Activated CD4-positive, alpha-beta T cell treated with anti-CD3 and anti-CD28 coated beads, Interleukin-2, Interleukin-4, amounts not matched to agents 100 ng/mL and 50 ng/mL, durations not matched to agents 16 hours and 8 hours (primary cell): Measurements from ENCODE around the gene SLC17A7.

Experiments used
- DNase-seq: peaks from one replicate; pipeline ENCODE4 v3.0.0-alpha.2; 2020; ENCODE audit warnings: low spot score

Gene SLC17A7

GRCh38 chr19:49427855-49428546, 13.3 kb downstream of the SLC17A7 start:
- no peak for DNase-seq

DNA sequence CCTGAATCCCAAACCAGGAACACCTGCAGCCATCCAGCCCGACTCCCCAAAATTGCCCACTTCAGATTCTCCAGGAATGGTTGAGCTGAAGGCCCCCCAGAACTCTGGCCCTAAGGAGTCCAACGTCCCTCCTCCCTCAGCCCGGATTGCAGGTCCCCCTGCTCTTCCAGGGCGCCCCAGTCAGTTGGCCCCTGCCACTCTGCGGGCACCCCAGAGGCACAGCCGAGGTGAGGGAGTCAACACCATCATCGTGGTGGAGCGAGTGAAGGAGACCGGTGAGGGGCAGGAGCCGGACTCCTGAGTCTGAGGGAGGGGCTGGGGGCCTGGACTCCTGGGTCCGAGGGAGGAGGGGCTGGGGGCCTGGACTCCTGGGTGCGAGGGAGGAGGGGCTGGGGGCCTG, 14.0 kb downstream of the SLC17A7 start:
- DNase-seq: no peak

DNA sequence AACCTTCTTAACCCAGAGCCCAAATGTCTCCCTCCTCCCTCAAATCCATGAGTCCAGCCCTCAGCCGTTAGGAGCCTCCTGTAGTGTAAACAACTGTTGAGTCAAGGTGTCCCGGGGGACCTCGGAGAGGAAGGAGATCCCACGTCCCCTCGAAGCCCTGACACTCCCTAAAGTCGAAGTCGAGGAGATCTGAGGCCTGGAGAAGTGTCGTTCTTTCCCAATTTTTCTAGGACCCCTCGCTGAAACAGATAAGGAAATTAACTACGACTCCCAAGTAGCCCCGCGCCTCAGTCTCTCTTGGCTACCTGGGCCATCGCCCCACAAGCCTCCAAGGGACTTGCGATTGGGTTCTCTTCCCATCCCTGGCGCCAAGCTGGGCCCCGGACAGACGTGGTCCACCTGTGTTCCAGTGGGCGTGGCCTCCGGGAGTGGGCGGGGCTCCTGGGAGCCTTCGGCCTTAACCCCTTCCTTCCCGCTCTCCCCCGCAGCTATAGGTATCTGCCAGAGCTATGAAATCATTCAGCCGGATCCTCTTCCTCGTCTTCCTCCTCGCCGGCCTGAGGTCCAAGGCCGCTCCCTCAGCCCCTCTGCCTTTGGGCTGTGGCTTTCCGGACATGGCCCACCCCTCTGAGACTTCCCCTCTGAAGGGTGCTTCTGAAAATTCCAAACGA, 15.3 kb downstream of the SLC17A7 start:
- DNase-seq: no peak

GRCh38 chr19:49425178-49425577, 16.1 kb downstream of the SLC17A7 start, which contains the start of gene GFY:
Gene GFY, plus strand, starts transcription at chr19:49425388. Its CDS starts 1,043 bp downstream, at chr19:49426431.
- DNase-seq: no peak

DNA sequence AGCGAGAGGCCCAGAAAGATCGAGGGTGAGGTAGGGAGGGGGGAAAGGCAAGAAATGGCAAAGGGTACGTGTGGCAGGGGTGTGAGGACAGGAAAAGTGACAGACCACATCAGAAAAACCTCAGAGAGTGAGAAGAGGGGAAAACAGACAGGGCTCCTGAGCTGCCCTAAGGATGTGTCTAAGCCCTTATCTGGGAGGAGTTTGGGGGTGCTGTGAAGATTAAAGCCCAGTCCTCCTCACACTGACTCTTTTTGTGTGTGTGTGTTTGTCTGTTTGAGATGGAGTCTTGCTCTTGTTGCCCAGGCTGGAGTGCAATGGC, 17.4 kb downstream of the SLC17A7 start:
- no peak for DNase-seq

GRCh38 chr19:49423071-49423984, 18.0 kb downstream of the SLC17A7 start, which contains the start of gene PTH2:
Gene PTH2, minus strand, starts transcription at chr19:49423441. Its CDS starts 102 bp downstream, at chr19:49423339.
- no peak for DNase-seq

DNA sequence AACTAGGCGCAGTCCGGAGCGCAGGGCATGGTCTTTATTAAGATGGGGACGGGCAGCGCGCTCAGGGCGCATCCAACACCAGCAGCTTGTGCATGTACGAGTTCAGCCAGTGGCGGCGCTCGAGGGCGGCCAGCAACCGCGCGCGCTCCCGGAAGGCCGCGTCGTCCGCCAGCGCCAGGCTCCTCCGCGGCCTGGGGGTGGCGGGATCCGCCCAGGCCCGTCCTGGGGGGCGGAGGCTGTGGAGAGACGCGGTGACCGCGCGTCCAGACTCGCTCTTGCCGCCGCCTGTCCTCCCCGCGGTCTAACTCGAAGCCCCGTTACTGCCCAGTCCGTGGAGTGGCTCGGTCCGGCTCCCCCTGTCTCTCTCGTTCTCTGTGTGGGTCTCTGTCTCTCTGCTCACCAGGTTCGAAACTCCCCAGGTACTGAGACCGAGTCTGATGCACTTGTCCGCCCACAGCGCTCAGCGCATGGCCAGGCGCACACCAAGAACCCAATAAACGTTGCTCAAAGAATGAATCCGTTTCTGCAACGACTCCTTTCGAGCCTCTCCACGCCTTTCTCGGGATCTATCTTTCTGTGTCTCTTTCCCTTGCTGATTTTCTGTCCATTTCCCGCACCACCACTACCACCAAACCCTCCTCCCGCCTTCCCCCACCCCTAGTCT, 18.8 kb downstream of the SLC17A7 start:
- no peak for DNase-seq

- no peak for DNase-seq
Measured at GRCh38 chr19:49421878-49422202, 19.5 kb downstream of the SLC17A7 start.

GRCh38 chr19:49421039-49421877, 20.1 kb downstream of the SLC17A7 start:
- DNase-seq: no peak

DNA sequence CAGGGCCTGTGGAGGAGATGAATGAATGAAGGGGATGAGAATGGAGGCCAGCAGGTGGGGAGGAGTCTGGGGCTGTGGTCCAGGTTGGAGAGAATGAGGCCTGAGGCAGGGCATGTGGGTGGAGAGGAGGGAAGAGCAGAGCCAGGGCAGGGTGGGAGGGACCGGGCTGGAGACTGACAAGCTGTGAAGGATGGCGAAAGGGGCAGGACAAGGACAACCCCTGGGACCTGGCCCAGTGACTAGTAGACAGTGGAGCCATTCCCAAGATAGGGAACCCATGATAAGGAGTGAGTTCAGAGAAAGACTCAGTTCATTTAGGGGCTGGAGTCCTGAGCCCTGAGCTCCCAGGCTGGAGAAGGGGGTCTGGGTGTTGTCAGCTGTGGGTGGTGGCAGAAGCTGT, 21.1 kb downstream of the SLC17A7 start:
- DNase-seq: no peak

DNA sequence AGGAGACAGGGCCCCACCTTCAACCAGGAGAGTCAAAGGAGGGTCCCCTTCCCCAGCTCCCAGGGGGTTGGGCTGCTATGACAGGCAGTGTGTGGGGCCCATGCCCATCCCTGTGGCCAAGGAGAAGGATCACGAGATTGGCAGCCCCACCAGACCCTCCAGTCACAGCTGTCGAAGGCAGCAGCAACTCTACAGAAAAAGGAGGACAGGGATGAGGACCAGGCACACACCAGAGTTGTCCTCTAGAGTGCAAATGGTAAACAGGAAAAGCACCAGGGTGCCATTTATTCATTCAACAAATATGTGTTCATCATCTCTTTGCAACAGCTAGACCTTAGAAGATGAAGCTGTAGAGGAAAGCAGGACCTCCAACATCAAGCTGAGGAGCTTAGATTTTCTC, 22.2 kb downstream of the SLC17A7 start:
- no peak for DNase-seq

DNA sequence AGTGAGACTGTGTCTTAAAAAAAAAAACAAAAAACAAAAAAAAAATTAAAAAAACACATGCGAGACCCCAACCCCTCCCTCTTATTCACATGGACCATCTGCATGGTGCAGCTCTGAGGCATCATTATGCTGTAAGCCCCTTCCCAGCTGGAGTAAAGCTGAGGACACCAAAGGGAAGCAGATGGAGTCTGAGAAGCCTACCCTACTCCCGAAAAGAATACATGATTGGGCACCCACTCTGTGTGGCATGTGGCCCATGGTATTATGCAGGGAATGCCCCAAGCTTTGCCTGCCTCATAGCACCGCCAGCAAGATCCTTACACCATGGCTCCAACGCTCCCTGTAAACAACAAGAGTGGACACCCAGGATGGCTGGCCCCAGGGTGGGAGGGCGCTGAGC, 22.8 kb downstream of the SLC17A7 start:
- DNase-seq: no peak

- DNase-seq: no peak
Measured at GRCh38 chr19:49417088-49417487, 24.2 kb downstream of the SLC17A7 start.

DNA sequence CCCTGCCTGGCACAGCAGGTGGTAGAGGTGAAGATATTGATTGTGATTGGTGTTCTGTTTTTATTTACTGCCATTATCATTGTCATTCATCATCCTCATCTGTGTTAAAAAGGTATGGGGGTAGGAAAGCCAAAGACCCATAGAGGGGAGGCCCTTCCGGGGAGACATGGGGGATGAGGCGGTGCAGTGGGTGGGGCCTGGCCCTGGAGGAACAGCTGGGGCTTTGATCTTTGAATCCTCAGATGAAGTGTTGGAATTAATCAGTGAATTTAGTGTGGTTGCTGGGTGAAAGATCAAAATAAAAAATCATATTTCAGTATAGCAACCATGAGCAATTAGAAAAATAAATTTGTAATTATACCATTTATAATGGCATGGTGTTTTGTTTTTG, 25.5 kb downstream of the SLC17A7 start:
- no peak for DNase-seq

DNA sequence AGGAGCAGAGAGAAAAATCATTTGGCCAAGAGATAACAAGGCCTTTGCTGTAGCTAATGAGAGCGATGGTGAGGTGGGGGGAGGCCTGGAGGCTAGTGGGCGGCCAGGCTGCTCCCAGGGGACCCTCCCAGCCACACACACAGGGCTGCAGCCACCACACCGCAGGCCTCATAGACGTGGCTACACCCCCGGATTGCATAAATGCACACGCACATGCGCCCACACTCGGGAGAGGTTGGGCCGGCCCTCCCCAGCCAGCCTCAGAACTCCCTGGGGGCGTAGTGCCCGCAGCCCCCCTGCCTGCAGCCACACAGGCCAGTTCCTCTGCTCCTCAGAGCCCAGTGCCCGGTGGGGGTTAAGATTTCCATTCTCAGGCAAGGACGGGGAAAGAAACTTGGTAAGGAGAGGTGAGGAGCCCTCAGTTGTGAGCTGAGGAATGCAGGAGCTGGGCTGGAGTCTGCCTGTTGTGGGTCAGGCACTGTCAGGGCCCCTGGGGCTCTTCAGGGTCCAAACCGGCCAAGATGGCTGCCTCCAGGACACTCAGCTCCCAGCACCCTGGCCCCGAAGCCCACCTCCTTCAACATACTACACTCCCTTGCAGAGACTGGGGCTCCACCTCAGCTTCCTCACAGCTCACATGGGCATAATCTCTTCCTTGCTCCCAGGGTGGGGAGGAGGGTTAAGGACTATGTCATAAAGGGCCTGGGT, 26.1 kb downstream of the SLC17A7 start:
- no peak for DNase-seq

DNA sequence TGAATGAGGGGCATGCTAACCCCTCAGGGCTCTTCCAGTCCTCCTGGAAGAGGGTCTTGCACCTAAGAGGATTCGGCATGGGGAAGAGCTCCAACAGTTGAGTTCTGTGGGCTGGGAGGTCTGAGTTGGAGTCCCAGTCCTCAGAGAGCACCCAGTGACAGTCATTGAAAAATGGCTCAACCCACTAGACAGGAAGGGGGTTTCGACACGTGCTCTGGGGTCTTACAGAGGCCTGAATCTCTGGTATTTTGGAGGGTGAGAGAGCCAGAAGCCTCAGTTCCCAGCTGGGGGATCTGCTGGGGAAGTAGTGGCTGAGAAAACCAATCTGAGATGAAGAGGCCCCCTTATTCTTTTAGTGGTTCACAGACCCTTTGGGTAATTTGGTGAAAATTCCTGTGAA, 27.1 kb downstream of the SLC17A7 start:
- no peak for DNase-seq

DNA sequence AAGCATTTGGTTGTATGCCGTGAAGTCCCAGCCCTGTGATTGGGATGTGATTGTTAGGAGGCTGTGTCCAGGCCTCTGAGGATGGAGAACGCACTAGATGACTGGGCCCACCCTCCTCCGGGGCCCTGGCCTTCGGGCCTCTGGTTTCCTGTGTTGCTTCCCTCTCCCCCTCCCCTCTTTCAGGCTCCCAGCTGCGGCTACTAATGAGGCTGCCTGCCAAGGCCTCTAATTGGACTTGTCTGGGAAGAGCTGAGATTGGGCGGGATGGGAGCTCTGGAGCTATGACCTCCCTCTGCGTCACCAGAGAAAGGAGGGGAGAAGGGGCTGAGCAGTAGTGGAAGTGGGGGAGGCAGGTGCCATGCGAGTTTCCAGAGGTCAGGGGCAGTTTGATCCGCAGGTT, 28.0 kb downstream of the SLC17A7 start:
- no peak for DNase-seq

- no peak for DNase-seq
Measured at GRCh38 chr19:49411681-49412326, 29.5 kb downstream of the SLC17A7 start.

- peak; percentile 30 for DNase-seq
Measured at GRCh38 chr19:49409441-49410029, 31.8 kb downstream of the SLC17A7 start.
